Heart right ventricle (tissue), 16 donors: ENCODE measurements around the gene SELPLG. TPM values are rescaled to one million over a fixed set of nuclear protein-coding genes. Genes with fewer than 3 reads are reported as not detected.
A peak's percentile ranks its signal among the peaks of the same experiment; 100 is the strongest.
"Not testable (repeated sequence)": the region's sequence is repeated elsewhere in the genome, so short reads cannot be mapped to it uniquely, and the experiment has no call there.

ENCODE experiments used
- ATAC-seq, 8 donors: fragments of 200-7000 bp; cut with Tn5 transposase; one replicate each; pipeline ENCODE4 v1.9.1; 2020; ENCODE audit warnings: mild to moderate bottlenecking in 8 of 8, moderate library complexity in 8 of 8, moderate number of reproducible peaks in 1 of 8
- DNase-seq, 2 donors: peaks; one replicate each; pipeline ENCODE4 v3.0.0-alpha.2; 2020
- H3K27ac ChIP-seq, 10 donors: fragments of 200-600 bp; sonication (generic) in 2 of 10; one replicate each; pipeline versions ENCODE4 v1.5.0 to v1.8.0; 2020 to 2022; ENCODE audit warnings: mild to moderate bottlenecking in 3 of 10
- H3K27me3 ChIP-seq, 7 donors: fragments of 200-600 bp; one replicate each; pipeline ENCODE4 v1.8.0; 2021 to 2022; ENCODE audit warnings: mild to moderate bottlenecking in 2 of 7
- H3K36me3 ChIP-seq, 9 donors: fragments of 200-600 bp; sonication (generic) in 1 of 9; one replicate each; pipeline versions ENCODE4 v1.5.0 to v1.8.0; 2020 to 2022; ENCODE audit warnings: mild to moderate bottlenecking in 2 of 9
- H3K4me1 ChIP-seq, 9 donors: fragments of 200-600 bp; sonication (generic) in 1 of 9; one replicate each; pipeline versions ENCODE4 v1.5.0 to v1.8.0; 2020 to 2022; ENCODE audit warnings: mild to moderate bottlenecking in 4 of 9
- H3K4me3 ChIP-seq, 10 donors: fragments of 200-600 bp; sonication (generic) in 2 of 10; one replicate each; pipeline versions ENCODE4 v1.5.0 to v1.8.0; 2020 to 2022; ENCODE audit warnings: mild to moderate bottlenecking in 7 of 10, moderate library complexity in 2 of 10
- H3K9me3 ChIP-seq, 11 donors: fragments of 200-600 bp in 10 of 11; sonication (generic) in 2 of 11; one replicate each; pipeline versions ENCODE4 v1.5.0 to v1.8.0; 2013 to 2022; ENCODE audit warnings: mild to moderate bottlenecking in 2 of 11, control low read depth in 1 of 11, moderate library complexity in 1 of 11
- CTCF ChIP-seq, 9 donors: fragments of 200-600 bp; sonication (generic) in 2 of 9; IDR thresholded peaks; one replicate each; pipeline versions ENCODE4 v1.5.0 to v1.8.0; 2021 to 2022; ENCODE audit warnings: antibody characterized with exemption in 9 of 9, mild to moderate bottlenecking in 5 of 9, moderate library complexity in 1 of 9
- WGBS, 2 donors: extraction: QIAGEN DNeasy Blood & Tissue Kit; methylation state at CpG; one replicate each; pipeline ENCODE4 v1.1.7; 2013; ENCODE audit warnings: inconsistent platforms in 1 of 2; 5-methylcytosine and 5-hydroxymethylcytosine counted together
- intact Hi-C, 10 donors: fragments of 100-400 bp; cut with DNase I; formaldehyde crosslinking; loops; one replicate each; pipeline versions ENCODE4 v1.11.1 to v1.14.2; 2022
- polyA plus RNA-seq, 2 donors: library from polyadenylated mRNA; stranded (reverse); fragments of 200-250 nt; gene quantifications; one replicate each; pipeline ENCODE4 v1.2.3, GENCODE V29; 2013
- total RNA-seq, 10 donors: library from RNA; stranded (reverse); fragmentation: NEBNext Ultra II Directional in 3 of 10; extraction: Animal tissue kit (Norgen Biotek cat#: 25700) in 3 of 10; gene quantifications; one replicate each; pipeline versions ENCODE4 v1.2.1 to v1.2.4, GENCODE V29; 2021 to 2023
- donor health status: Arrhythmogenic right ventricular cardiomyopathy.
- donor health status: ischemic (EF 13 %, LVEDD 7.1; RV severe dilation, severe dysfunction).
- donor health status: healthy with polysubstance abuse.
- donor health status: DM: no; HTN: yes; CAD: no.
- donor health status: DM: no; HTN: no; CAD: no.
- donor health status: ischemic (EF 25% LVEDD 6.9; RV normal size, moderate dysfunction).
- donor health status: ischemic (EF 25% LVEDD 5.7; RV mildly dilated, moderate dysfunction).
- donor health status: healthy.
- donor health status: DM: yes; HTN: yes; CAD: no.
- donor health status: Ischemic cardiomyopathy.
- donor health status: ischemic (EF 35%, LVEDD 5.7; RV mildly dilated, moderate dysfunction).
- donor health status: nonischemic (EF 11% LVEDD 7.7; RV severe dilation, severe dysfunction).
- donor health status: DM: yes; HTN: yes; CAD: no.
- donor health status: PGD.
- donor health status: ischemic (EF 29% LVEDD 5.4; RV normal size, mild dysfunction).
- donor health status: nonischemic (EF 23%, LVEDD 6.1; RV moderate dilation, normal function).

The SELPLG gene
- total and polyA plus RNA-seq, 12 donors, result 0.88 to 17.6 (median 2.4) TPM

GRCh38 chr12:108664338-108665258 is 30.9 kb upstream of the SELPLG start:
- Histone ChIP-seq H3K27me3 (no peaks in the 10 kb centered on the region), H3K36me3 (peaks cover 0 to 27% (median 3%) of the 10 kb centered on the region in 9 donors), H3K9me3 (no peaks in the 10 kb centered on the region), H3K27ac (peak overlapping the region; percentile 36 to 86 (median 78)), H3K4me1 (peaks cover 7 to 71% (median 56%) of the 10 kb centered on the region in 9 donors), H3K4me3 (peak overlapping the region in 1 of 10 donors; percentile 14)
- intact Hi-C loops, result loop anchor here (1.0 to 10.0 kb wide), 18 partner anchors 66 to 430 kb away; partner anchors contain the start of genes ALKBH2 (in 4 of the 10), CORO1C (in 4 of the 10), SSH1 (in 3 of the 10) and UNG (in 3 of the 10)
- DNase-seq (peak; percentile 53 to 89), ATAC-seq (peak; percentile 88 to 96 (median 92))
- peak; percentile 79 to 99 (median 95) for TF ChIP-seq CTCF (IDR thresholded peaks at IDR 0.05)
- 2 to 3% methylated on average over 5 of the region's 5 CpGs for WGBS, 2 donors

GRCh38 chr12:108663324-108664015 is 29.8 kb upstream of the SELPLG start:
- no peaks in the 10 kb centered on the region for H3K27me3 ChIP-seq
- H3K4me3 ChIP-seq, result no peak overlapping the region
- intact Hi-C loops, result loop anchor here in 8 of 10 donors (1.0 to 10.0 kb wide), 10 partner anchors 67 to 431 kb away; partner anchors contain the start of genes ALKBH2 (in 3 of the 8), UNG (in 3 of the 8) and CORO1C (in 2 of the 8)
- TF ChIP-seq CTCF (IDR thresholded peaks at IDR 0.05), result no peak
- H3K36me3 ChIP-seq, result peaks cover 0 to 37% (median 9%) of the 10 kb centered on the region in 9 donors
- no peak for ATAC-seq
- 98 to 99% methylated on average over 4 of the region's 4 CpGs for WGBS, 2 donors
- no peaks in the 10 kb centered on the region for H3K9me3 ChIP-seq
- DNase-seq, result no peak
- H3K4me1 ChIP-seq, result peaks cover 7 to 64% (median 47%) of the 10 kb centered on the region in 9 donors
- H3K27ac ChIP-seq, result peak overlapping the region in 8 of 10 donors; percentile 62 to 86 (median 80)

GRCh38 chr12:108658115-108658514 is 24.4 kb upstream of the SELPLG start:
- H3K9me3 ChIP-seq, intact Hi-C loops, DNase-seq, H3K27me3 ChIP-seq, ATAC-seq, H3K4me3 ChIP-seq: not testable (repeated sequence)
- H3K36me3 ChIP-seq, result peaks cover 0 to 84% (median 27%) of the 10 kb centered on the region in 9 donors
- 96 to 97% methylated on average over 4 of the region's 4 CpGs for WGBS, 2 donors
- H3K27ac ChIP-seq, result peak overlapping the region in 3 of 10 donors; percentile 35 to 67 (median 41)
- H3K4me1 ChIP-seq, result peaks cover 0 to 34% (median 11%) of the 10 kb centered on the region in 9 donors

- H3K4me1 ChIP-seq, result peaks cover 0 to 43% (median 18%) of the 10 kb centered on the region in 9 donors
- whole genome bisulfite sequencing, 2 donors, result 94 to 95% methylated on average over 10 of the region's 10 CpGs
- intact Hi-C loops, result no loop called here
- ATAC-seq (no peak), DNase-seq (no peak)
- peak overlapping the region in 4 of 10 donors; percentile 1 to 36 (median 17) for H3K27ac ChIP-seq
- peaks cover 0 to 91% (median 27%) of the 10 kb centered on the region in 9 donors for H3K36me3 ChIP-seq
- no peak overlapping the region for H3K4me3 ChIP-seq
- no peaks in the 10 kb centered on the region for H3K9me3 ChIP-seq
- H3K27me3 ChIP-seq, result no peaks in the 10 kb centered on the region
- no peak for TF ChIP-seq CTCF (IDR thresholded peaks at IDR 0.05)
Measured at GRCh38 chr12:108657130-108657745, 23.5 kb upstream of the SELPLG start.

GRCh38 chr12:108656247-108656646 is 22.6 kb upstream of the SELPLG start:
- Histone ChIP-seq H3K36me3 (peaks cover 0 to 91% (median 24%) of the 10 kb centered on the region in 9 donors), H3K27ac (peak overlapping the region in 4 of 10 donors; percentile 28 to 50 (median 37)), H3K4me1 (peaks cover 0 to 47% (median 24%) of the 10 kb centered on the region in 9 donors)
- WGBS, 2 donors, result 92 to 93% methylated on average over 19 to 22 of the region's 24 CpGs
- H3K27me3 ChIP-seq, intact Hi-C loops, H3K4me3 ChIP-seq, DNase-seq, H3K9me3 ChIP-seq, ATAC-seq: not testable (repeated sequence)

GRCh38 chr12:108655812-108656175 is 22.1 kb upstream of the SELPLG start:
- H3K27me3 ChIP-seq, DNase-seq, H3K9me3 ChIP-seq, H3K4me3 ChIP-seq, intact Hi-C loops, ATAC-seq: not testable (repeated sequence)
- H3K36me3 ChIP-seq, result peaks cover 0 to 91% (median 24%) of the 10 kb centered on the region in 9 donors
- WGBS, 2 donors, result 91 to 97% methylated on average over 14 to 18 of the region's 28 CpGs
- H3K27ac ChIP-seq, result peak overlapping the region in 1 of 10 donors; percentile 75
- H3K4me1 ChIP-seq, result peaks cover 0 to 47% (median 24%) of the 10 kb centered on the region in 9 donors
